ENCODE data around the gene LRRC61.

- no peak for TF ChIP-seq GATA2 (IDR thresholded peaks at IDR 0.05; ENCODE audit: low read depth, low read length)
- TF ChIP-seq GATA3 (IDR thresholded peaks at IDR 0.05; ENCODE audit: low read depth, low read length), result no peak
These were observed 8.4 kb upstream of the LRRC61 start for GRCh38 chr7:150314639-150315239.
